HL-60 (cell line): ENCODE results near the gene TAS2R31.
"Not testable (repeated sequence)": the region's sequence is repeated elsewhere in the genome, so short reads cannot be mapped to it uniquely, and the experiment has no call there.

Experiments
- DNase-seq, 2 experiments: peaks; one replicate each; pipeline ENCODE4 v3.0.0-alpha.2; 2010 to 2020; ENCODE audit warnings: low read depth in 1 of 2, low spot score in 1 of 2
- H3K27ac ChIP-seq: fragments of 250-450 bp; sonication (Bioruptor Pico); replicated peaks from 2 replicates; pipeline ENCODE4 v1.5.1; 2020; ENCODE audit warnings: mild to moderate bottlenecking, moderate library complexity
- H3K27me3 ChIP-seq: fragments of 250-450 bp; sonication (Bioruptor Pico); 2 replicates; pipeline ENCODE4 v1.5.1; 2021; ENCODE audit warnings: mild to moderate bottlenecking, moderate library complexity; ENCODE audit not compliant: insufficient read depth, poor library complexity, severe bottlenecking
- H3K4me3 ChIP-seq: replicated peaks from 2 replicates; pipeline ENCODE4 v1.5.1; 2011; ENCODE audit warnings: mild to moderate bottlenecking, control low read depth, low read length; ENCODE audit not compliant: insufficient read depth
- GABPA ChIP-seq: IDR thresholded peaks from 2 replicates; pipeline ENCODE4 v1.6.1; 2012; ENCODE audit warnings: low read depth
- POLR2AphosphoS5 ChIP-seq: IDR thresholded peaks from 2 replicates; pipeline ENCODE4 v1.6.1; 2012; ENCODE audit warnings: low read depth
- SPI1 ChIP-seq: IDR thresholded peaks from 2 replicates; pipeline ENCODE4 v1.6.1; 2012; ENCODE audit warnings: low read depth, mild to moderate bottlenecking, borderline replicate concordance
- TF ChIP-seq, protein P1 (sequence below): IDR thresholded peaks from 2 replicates; pipeline ENCODE4 v1.6.1; 2012; ENCODE audit warnings: low read depth; ENCODE audit not compliant: insufficient replicate concordance
- TF ChIP-seq, protein P2 (sequence below): IDR thresholded peaks from one replicate; pipeline ENCODE4 v1.5.1; 2011; ENCODE audit warnings: low read length, control low read depth, inconsistent platforms; ENCODE audit not compliant: insufficient read depth

Gene TAS2R31

DNA sequence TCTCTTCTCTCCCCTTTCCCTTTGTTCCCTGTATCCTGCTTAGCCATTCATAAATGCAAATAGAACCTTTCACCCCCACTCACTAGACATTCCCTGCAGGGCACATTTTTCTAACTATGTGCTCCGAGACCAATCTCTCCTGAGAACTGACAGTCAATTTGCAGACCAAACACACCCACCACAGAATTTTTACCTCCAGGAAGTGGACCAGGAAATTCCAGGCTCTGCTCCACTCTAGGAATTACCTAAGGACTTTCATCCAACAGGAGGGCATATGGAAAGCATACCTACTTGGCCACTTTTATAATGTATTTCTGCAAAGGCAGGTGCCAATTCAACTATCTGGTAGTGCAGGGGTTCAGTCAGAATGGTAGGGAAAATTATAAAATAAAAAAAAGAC lies 39.8 kb upstream of the TAS2R31 start:
- TF ChIP-seq GABPA, result no peak
- no peak overlapping the region for H3K4me3 ChIP-seq
- DNase-seq, result no peak
- no peaks in the 10 kb centered on the region for H3K27me3 ChIP-seq
- no peak overlapping the region for H3K27ac ChIP-seq

DNA sequence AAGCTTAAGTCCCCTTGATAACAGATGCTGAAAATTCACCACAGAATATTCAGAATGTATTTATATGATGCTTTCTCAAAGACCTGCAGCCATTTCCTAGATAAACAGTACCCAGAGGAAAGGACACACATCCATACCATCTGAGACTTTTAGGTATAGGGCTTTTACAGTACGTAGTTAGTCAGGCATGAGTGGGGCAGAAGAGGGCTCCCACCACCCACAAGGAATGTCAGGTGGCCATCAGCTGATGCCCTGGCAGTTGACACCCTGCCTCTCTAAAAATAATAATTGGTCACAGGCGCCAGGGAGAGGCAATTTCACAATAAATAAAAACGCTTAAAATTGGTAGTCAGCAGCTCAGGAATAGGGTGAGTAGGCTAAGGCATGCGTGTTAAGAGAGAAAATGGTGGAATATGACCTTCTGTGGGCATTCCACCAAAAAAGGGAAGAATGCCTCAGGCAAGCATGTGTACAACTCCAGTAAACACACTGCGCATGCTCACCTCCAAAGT lies 38.7 kb upstream of the TAS2R31 start:
- Histone ChIP-seq H3K27me3 (no peaks in the 10 kb centered on the region), H3K27ac (no peak overlapping the region), H3K4me3 (no peak overlapping the region)
- TF ChIP-seq POLR2AphosphoS5 (no peak), GABPA (no peak), SPI1 (no peak)
- TF ChIP-seq, protein P1, sequence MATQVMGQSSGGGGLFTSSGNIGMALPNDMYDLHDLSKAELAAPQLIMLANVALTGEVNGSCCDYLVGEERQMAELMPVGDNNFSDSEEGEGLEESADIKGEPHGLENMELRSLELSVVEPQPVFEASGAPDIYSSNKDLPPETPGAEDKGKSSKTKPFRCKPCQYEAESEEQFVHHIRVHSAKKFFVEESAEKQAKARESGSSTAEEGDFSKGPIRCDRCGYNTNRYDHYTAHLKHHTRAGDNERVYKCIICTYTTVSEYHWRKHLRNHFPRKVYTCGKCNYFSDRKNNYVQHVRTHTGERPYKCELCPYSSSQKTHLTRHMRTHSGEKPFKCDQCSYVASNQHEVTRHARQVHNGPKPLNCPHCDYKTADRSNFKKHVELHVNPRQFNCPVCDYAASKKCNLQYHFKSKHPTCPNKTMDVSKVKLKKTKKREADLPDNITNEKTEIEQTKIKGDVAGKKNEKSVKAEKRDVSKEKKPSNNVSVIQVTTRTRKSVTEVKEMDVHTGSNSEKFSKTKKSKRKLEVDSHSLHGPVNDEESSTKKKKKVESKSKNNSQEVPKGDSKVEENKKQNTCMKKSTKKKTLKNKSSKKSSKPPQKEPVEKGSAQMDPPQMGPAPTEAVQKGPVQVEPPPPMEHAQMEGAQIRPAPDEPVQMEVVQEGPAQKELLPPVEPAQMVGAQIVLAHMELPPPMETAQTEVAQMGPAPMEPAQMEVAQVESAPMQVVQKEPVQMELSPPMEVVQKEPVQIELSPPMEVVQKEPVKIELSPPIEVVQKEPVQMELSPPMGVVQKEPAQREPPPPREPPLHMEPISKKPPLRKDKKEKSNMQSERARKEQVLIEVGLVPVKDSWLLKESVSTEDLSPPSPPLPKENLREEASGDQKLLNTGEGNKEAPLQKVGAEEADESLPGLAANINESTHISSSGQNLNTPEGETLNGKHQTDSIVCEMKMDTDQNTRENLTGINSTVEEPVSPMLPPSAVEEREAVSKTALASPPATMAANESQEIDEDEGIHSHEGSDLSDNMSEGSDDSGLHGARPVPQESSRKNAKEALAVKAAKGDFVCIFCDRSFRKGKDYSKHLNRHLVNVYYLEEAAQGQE, result no peak
- TF ChIP-seq, protein P2, sequence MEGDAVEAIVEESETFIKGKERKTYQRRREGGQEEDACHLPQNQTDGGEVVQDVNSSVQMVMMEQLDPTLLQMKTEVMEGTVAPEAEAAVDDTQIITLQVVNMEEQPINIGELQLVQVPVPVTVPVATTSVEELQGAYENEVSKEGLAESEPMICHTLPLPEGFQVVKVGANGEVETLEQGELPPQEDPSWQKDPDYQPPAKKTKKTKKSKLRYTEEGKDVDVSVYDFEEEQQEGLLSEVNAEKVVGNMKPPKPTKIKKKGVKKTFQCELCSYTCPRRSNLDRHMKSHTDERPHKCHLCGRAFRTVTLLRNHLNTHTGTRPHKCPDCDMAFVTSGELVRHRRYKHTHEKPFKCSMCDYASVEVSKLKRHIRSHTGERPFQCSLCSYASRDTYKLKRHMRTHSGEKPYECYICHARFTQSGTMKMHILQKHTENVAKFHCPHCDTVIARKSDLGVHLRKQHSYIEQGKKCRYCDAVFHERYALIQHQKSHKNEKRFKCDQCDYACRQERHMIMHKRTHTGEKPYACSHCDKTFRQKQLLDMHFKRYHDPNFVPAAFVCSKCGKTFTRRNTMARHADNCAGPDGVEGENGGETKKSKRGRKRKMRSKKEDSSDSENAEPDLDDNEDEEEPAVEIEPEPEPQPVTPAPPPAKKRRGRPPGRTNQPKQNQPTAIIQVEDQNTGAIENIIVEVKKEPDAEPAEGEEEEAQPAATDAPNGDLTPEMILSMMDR, result no peak
- no peak for DNase-seq

DNA sequence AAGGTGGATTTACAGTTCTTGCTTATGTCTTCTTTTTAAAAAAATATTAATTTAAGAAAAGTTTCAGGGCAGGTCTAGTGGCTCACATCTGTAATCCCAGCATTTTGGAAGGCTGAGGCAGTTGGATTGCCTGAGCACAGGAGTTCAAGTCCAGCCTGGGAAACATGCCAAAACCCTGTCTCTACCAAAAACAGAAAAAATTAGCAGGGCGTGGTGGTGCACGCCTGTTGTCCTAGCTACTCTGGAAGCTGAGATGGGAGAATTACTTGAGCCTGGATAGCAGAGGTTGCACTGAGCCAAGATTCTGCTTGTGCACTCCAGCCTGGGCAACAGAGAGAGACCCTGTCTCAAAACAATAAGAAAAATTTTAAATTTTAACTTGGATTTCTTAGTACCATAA lies 36.3 kb upstream of the TAS2R31 start:
- TF ChIP-seq SPI1, result no peak
- TF ChIP-seq, protein P1, result no peak
- TF ChIP-seq GABPA, result no peak
- TF ChIP-seq, protein P2, result no peak
- TF ChIP-seq POLR2AphosphoS5, result no peak
- no peak for DNase-seq
- H3K4me3 ChIP-seq, result no peak overlapping the region
- H3K27me3 ChIP-seq, result no peaks in the 10 kb centered on the region
- H3K27ac ChIP-seq, result no peak overlapping the region

DNA sequence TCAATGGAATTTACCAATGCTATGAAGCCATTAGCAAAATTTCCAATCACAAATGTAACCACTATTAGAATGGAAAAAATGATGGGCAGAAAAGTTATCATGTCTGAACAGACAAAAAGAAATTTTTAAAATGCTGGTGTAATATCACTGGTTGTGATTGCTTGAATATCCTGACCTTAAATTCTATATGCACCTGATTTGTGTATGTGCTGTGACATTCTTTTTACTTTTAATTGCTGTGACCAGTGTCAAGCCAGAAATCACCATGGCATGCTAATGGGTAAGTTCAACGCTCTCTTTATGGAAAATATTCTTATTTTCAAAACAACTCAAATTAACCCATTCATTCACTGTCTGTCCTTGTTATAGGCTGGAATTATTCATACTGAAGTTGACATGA lies 31.0 kb upstream of the TAS2R31 start, which contains the start of gene TAS2R46:
TSS of gene TAS2R46 (minus strand) at position 101 of the 400 bp plus-strand sequence. CDS start at position 101, 0 bp downstream.
- not testable (repeated sequence) for H3K27me3 ChIP-seq, H3K27ac ChIP-seq, H3K4me3 ChIP-seq, DNase-seq

DNA sequence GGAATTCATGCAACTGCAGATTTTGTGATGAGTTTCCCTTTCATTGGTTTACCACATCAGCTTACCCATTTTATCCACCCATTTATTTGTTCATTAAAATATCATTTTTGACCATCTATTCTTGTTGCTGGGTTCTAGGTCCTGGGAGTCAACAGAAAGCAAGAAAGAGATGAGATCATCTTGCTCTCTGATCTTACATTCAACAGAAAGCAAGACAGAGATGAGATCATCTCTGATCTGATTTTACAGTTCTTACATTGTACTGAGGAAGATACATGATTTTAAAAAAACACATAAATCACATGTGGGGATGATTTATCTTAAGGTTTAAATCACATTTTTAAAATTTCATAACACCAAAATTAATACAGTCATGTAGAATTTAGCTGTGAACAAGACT lies 28.6 kb upstream of the TAS2R31 start:
- no peaks in the 10 kb centered on the region for H3K27me3 ChIP-seq
- TF ChIP-seq, protein P1, result no peak
- TF ChIP-seq GABPA (no peak), SPI1 (no peak), POLR2AphosphoS5 (no peak)
- TF ChIP-seq, protein P2, result no peak
- DNase-seq, result no peak
- H3K4me3 ChIP-seq, result no peak overlapping the region
- no peak overlapping the region for H3K27ac ChIP-seq
